ENCODE measurements around the gene UBL7.
"Not testable (repeated sequence)": the region's sequence is repeated elsewhere in the genome, so short reads cannot be mapped to it uniquely, and the experiment has no call there.

The UBL7 gene

DNA sequence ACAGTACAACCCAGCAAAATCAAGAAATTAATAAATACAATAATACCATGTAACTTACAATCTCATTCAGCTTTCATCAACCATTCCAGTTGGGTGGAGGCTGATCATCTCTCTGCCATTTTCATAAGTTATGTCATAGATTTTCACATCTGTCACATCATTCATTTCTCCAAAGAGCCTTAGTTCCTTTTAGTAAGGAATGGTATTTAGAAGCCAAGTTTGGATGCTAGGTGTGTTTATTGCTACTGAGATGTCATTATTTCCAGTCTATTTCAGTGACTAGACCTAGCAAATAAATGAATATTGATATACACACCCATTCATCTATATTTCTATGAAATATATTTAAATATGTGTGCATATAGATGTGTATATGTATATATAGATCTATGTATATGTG is 2.7 kb upstream of the UBL7 start:
- no peak for DNase-seq (ENCODE audit: low spot score)

DNA sequence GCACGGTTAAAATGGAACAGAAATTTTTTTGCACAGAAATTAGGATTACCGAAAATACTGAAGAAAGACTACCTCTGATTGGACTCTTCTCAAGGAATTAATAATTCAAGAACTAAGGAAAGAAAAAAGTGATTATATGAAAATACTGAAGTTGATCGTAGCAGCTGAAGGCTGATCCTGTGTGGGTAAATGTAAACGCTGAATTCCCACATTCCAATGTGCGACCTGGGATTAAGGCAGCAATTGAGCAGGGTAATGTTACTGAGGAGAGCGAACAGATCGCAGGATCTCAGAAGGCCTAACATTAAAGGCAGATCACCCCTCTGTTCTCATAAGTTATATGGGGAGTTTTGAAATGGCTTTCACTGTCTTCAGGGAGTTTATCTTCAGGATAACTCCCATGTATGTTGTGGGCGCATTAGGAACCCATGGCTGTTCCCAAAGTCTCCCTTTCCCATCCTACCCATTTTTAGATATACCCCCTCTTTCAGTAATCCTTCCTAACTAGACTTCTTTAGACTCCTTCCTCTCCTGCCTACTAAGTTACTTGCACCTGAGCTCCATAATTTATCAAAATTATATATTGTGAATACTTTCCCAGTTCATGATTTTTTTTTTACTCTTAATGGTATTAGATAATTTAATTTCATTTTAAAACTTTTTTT is 1.0 kb upstream of the UBL7 start:
- no peak for DNase-seq (ENCODE audit: low spot score)

DNA sequence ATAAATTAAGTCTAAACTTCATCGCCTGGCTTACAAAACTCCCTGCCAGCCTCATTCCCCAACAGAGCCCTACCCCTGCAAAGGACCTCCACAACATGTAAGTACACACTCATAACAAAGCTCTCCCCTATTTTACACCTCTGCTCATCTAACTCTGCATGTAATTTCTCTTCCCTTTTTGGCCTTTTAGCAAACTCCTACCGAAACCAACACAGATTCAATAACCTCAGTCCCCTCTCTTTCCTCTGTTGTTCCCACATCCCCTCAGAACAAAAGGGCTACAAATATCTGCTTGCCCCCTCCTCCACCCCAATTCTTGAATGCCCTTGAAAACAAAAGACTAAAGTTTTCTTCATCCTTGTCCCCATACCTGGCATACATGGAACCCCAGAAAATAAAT is 662 bp downstream of the UBL7 start:
- DNase-seq (ENCODE audit: low spot score), result no peak

DNA sequence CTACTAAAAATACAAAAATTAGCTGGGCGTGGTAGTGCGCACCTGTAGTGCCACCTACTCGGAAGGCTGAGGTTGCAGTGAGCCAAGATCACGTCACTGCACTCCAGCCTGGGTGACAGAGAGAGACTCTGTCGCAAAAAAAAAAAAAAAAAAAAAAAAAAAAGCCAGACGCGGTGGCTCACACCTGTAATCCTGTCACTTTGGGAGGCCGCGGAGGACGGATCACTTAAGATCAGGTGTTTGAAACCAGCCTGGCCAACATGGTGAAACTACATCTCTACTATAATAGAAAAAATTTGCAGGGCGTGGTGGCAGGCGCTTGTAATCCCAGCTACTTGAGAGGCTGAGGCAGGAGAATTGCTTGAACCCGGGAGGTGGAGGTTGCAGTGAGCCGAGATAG is 1.2 kb downstream of the UBL7 start:
- not testable (repeated sequence) for DNase-seq (ENCODE audit: low spot score)

DNA sequence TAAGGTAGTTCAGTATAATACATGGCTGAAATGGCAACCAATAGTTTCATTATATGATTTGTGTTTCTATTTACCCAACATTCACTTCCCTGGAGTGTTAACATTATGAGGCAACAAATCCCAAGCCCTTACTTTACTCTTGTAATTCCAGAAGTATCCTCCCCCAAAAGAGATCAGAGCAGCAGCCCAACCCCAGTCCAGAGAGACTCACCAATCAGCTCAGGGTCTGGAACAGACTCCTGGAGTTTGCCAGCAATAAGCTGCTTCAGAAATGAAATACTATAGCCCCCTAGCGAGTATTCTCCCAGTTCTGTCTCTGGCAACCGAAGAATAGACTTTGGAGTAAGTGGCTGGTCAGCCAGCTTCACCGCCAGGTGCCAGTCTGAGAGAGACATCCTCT is 2.5 kb downstream of the UBL7 start:
- DNase-seq (ENCODE audit: low spot score), result no peak

DNA sequence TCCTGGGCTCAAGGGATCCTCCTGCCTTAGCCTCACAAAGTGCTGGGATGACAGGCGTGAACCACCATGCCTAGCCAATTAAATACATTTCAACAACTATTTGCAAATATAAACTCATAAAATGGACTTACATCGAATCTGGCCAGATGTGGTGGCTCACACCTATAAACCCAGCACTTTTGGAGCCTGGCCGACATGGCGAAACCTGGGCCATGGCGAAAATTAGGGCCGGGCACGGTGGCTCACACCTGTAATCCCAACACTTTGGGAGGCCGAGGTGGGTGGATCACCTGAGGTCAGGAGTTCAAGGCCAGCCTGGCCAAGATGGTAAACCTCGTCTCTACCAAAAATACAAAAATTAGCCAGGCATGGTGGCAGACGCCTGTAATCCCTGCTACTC is 3.9 kb downstream of the UBL7 start:
- DNase-seq (ENCODE audit: low spot score), result not testable (repeated sequence)

DNA sequence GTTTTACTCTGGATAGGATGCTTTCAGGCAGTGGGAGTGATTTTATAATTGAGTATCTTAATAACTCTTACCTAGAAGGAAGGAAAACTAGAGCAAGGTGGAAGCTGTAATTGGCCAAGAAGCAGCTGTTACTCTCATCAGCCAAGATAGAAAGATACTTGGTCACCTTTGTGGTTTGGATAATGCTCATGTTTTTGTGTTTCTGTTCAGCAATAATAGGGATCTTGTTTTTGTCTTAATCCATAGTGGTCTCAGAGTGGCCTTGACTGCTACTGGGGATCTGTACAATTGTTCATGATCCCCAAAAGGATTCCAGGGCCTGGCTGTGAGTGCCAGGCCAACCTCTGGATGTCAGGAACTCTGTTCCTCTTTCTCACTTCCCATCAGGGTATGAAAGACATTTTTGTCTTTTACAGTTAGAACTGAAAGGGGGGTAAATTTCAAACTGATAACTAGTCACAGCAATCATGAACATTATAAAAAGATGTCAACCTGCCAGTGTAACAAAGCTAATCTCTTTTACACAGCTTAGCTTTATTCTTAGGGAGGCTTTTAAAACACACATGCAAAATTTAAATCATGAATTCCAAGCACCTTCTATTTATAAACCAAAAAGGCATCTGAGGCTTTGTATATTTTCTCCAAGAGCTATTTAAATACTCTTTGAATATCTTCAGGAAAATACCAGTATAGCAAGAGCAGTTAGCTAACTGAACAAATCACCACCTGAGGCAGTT is 6.0 kb downstream of the UBL7 start:
- no peak for DNase-seq (ENCODE audit: low spot score)

DNA sequence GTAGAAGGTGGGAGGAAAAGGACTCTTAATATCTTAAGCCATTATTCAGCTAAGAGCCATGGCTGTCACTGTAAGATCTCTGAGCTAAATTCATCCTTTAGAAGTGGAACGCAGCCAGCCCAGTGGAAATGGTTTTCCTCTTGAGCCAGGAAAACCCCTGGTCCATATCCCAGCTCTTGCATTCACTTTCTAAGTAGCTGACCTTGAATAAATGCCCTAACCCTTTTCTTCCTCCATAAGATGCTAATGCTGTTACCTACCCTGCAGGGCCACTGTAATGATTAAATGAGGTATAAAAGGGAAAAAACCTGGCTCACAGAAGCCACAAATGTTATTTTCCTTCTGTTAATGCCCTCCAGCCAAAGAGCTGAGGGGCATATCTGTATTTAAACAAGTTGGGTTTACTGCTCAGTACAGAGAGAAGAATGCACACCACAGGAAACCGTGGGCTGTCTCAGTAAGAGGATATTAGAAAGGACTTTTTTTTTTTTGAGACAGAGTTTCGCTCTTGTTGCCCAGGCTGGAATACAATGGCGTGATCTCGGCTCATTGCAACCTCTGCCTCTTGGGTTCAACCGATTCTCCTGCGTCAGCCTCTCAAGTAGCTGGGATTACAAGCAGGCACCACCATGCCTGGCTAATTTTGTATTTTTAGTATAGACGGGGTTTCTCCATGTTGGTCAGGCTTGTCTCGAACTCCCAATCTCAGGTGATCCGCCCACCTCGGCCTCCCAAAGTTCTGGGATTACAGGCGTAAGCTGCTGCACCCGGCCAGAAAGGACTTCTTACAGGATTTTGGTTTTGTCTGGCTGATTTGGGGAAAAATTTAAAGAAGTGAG is 6.8 kb downstream of the UBL7 start:
- no peak for DNase-seq (ENCODE audit: low spot score)

DNA sequence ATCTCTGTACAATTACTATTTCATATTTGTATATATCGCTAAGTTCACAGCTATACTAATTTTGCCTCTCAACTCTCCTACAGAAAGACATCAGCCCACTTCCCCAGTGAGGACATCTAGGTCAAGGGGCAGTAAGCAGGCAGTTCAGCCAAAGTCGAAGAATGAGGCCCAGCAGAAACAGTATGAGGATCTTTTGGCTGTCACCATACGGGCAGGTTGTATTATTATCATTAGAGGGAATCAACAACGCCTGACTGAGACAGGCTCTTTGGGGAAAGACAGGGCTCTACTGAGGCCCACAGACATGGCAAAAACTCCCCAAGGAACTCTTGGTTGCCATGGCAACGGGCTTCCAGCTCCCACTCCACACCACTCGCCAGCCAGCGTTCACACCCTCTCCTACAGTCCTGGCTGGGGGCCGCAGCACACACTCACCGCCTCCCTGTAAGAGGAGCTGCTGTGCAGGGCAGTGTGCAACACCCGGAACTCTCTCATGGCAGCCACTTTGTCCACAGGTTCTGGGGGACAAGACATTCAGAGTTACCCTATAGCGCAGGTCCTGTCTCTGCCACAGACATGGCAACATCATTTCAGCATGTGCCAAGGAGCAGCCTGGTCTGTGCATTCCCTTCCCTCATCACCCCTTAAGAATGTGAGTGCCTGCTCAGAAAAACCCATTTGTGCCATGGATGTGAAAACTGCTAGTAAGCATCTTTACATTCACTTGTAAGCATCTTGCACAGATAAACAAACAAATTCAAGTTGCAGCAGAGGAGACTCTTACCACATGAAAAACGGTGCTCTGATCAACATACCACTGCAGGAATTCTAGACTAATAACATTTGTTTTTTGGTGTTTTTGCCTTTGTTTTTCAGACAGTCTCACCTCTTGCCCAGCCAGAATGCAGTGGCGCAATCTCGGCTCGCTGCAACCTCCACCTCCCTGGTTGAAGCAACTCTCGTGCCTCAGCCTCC is 8.8 kb downstream of the UBL7 start:
- no peak for DNase-seq (ENCODE audit: low spot score)

DNA sequence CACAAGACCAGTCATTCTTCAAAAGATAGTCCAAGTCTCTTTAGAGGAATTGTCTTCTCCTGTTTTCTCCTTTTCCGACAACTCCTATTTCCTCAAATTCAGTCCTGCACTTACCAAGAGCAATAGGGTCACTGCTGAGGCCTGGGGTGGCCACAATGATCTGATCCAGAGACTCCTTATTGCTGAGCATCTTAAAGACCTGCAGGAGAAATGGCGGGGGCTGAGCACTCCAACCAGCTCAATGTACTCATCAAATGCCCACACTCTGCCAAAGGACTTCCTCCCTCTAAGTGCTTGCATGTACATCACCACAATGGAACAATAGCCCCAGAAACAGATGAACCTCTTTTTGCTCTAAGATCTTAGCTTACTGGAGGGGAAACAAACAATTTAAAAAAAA is 9.6 kb downstream of the UBL7 start:
- DNase-seq (ENCODE audit: low spot score), result no peak

DNA sequence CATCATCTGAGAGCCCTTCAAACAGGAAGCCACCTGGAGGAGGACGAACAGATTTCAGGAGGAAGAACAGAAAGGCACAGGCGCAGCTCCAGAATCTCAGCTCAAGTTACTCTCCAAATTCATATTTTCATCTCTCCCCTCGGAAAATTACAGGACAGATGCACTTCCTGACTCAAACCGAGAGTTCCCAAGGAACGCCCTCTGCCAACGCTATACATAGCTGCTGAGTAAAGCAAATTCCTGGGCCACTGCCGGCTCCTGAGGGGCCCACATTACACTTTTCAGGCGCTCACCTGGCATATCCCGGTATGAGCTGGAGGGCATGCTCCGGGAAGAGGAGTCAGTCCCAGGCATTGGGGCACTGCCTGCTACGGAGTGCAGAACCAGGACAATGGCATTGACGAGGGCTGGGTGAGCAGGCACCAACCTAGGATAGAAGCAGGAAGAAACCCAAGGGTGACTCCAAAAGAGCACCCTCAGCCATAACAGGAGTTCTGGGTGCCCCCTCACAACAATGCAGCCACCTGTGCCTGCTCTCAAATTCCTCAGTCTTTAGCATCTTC is 11.2 kb downstream of the UBL7 start:
- DNase-seq (ENCODE audit: low spot score), result no peak

DNA sequence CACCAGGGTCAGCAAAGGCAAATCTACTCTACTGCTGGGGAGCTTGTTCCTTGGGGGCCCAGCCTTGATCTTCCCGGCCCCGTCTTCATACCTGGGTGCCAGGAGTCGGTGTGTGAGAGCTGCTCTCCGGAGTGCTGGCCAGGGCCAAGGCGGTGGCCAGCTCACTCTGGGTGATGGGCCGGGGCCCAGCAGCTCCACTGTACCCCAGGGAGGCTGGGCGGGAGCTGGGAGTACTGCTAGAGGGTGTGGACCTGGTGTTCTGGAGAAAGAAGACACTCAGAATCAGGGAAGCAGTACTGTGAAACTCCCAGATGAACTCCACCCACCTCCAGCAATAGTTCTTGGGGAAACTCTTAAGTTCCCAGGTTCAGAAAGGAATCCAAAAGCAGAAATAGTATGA is 11.9 kb downstream of the UBL7 start:
- no peak for DNase-seq (ENCODE audit: low spot score)

DNA sequence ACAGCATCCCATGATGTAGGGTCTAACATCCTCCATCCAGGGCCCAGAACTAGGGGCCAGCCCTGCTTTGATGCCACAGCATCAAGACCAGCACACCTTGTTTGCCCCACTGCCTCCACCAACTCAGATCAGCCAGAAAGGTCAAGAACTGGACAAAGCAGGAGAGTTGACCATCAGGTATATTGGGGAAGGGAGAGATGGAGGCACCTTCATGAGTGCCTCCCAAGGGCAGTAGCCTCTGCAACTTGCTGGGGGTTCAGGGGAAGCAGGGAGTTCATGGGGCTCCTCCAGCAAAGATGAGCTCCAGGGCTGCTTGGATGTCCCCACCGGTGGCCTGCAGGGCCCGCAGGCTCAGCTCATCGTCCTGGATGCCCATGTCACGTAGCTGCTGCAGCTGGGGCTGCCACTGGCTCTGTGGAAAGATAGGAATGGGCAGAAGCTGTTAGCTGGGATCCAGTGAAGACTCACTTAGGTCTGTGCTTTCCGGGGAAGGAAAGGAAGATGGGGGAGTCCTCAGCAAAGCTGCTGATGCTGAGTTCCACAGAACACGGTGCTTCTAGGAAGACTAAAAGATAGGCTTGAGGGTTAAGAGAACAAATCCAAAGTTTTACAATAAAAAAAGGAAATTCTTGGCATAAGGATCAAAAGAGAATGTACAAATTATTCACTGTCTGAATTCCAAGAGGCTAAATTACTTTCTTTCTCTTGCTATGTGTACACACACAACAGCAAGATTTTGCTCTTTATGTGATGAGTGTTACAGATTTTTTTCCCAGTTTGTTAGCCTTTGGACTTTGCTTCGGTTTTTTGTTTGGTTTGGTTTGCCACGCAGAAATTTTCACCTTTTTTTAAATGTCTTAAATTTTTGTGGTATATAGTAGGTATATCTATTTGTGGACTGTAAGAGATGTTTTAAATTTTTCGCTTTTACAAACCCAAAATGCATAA is 14.9 kb downstream of the UBL7 start:
- no peak for DNase-seq (ENCODE audit: low spot score)

DNA sequence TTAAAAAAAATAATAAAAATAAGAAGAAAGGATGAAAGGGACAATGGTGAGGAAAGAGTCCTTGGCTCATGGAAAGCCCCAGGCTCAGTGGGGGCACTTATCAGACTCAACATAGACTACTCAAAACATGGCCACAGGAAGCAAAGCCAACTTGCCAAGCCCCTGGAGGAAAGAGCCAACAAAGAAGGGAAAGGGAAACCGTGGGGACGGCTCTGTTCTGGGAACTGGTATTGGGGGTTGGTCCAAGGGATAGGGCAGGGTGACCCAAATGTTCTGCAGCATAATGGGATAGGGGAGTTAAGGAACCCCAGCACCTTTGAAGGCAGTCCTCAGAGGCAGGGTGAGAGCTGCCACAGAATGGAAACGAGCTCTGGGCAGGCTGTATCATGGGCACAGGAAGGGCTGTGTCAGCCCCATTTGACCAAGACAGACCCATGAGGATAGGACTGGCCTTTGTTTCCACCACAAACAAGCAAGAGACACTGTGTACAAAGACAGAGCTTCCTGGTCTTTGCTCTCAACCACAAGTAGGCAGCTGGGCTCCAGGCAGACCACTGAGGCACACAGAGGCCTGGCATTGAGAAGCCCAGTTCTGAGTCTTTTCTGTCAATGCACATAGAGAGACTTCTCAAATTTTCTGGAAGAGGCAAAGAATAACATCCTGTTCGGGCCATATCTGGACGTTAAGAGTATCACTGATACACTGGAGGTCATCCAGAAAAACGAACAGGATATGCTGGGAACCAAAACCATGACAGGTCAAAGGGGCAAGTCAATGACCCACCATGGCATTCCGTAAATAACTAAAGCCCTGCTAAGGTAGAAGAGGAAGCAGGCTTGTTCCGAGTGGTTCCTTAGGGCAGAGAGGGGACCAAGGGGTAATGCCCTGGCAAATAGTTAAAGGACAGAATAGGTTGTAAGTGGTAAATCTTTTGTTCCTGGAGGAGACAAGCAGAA is 16.6 kb downstream of the UBL7 start:
- DNase-seq (ENCODE audit: low spot score), result no peak

DNA sequence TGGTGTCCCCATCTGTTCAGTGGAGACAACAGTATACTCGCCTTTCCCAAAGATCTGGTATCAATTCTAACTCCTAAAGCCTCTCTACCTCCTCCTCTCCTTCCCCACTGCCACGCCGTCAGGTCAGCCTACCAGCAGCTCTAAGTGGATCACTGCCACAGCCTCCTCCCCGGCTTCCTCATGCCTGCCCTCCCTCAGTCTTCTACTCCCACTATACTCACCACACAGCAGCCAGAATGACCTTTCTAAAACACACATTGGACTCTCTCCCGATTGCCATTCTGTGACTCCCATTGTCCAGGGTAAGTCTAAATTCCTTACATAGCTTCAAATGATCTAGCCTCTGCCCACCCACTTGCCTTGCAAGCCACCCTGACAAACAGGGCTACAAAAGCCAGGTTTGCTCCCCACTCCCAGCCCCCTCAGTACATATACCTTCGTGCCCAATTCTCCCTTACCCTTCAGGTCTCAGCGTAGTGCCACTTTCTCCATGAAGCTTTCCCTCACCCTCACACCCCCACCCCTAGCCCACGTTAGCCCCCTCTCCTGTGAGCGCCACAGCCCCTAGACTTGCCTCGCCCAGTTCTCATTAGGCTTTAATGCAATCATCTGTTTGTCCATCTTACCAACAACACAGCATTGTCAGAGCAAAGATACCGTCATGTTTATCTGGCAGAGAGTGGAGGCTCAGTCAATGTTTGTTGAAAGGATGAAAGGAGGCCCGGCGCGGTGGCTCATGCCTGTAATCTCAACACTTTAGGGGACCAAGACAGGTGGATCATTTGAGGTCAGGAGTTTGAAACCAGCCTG is 17.7 kb downstream of the UBL7 start:
- DNase-seq (ENCODE audit: low spot score), result no peak

DNA sequence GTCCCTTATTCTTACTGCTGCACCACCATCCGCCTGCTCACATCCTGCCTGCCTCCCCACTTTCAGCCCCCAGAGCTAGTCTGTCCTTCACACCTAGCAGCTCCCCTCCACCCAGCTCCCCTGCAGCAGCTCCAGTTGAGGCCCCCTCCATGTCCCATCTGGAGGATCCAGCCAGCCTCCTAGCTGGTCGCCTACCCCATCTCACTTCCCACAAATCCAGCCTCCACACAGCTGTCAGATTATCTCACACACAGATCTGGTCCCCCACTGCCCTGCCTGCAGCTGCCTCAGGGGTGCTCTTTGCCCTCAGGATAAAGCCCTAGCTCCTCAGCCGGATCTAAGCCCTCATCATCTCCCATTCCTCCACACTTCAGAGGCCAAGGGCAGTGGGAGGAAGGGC is 18.4 kb downstream of the UBL7 start:
- DNase-seq (ENCODE audit: low spot score), result no peak

DNA sequence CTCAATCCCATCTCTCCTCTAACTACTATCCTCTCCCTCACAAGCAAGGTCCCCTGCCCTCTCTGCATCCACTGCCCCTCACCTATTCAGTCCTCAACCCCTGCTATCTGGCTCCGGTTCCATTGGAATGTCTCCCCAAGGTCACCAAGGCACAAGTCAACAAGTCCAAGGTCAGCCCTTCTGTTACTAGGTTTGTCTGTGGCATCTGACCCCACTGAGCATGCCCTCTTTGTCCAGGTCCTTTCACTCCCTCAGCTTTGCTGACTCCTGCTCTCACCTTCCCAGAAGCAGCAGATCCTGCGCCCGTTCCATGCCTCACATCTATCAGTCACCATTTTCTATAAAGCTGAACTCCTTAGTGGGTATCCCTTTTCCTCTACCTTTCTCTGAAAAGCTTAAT is 18.9 kb downstream of the UBL7 start:
- DNase-seq (ENCODE audit: low spot score), result no peak

DNA sequence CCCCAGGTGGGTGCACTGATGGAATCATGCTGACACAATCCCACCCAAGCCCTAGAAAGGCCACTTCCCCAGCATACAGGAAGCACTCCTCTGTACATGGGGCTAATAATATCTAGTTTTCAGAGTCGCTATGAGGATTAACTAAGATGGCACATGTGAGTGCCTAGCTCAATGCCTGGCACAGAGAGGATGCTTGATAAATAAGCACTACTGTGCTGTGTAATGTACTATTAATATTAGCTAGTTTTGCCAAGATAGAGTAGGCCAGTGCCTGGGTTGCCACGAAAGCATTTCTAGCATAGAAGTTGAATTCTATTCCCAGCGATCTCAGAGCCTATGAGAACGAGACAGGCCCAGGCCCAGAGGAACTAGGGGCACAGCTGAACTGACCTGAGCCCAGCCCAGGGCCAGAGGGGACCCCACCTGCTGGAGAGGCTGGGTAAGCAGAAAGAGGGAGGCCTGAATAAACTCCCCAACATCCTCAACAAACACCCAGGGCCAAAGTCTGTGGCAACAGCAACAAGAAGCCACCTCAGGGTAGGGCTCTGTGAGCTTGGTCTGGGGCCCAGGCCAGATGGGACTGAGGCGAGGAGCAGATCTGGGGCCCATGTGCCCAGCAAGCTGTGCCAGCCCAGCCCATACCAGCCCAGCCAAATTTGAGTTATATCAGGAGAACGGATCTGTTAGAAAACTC is 19.6 kb downstream of the UBL7 start:
- DNase-seq (ENCODE audit: low spot score), result no peak

All from LoVo (cell line).